NCI-H748 treated with DMSO at 0.1 percent for 48 hours (cell line): ENCODE results near the gene CD99L2.

ENCODE experiments used
- DNase-seq: peaks from one replicate; lab custom pipeline; 2025; lab: John Stamatoyannopoulos, UW

Gene CD99L2, protein sequence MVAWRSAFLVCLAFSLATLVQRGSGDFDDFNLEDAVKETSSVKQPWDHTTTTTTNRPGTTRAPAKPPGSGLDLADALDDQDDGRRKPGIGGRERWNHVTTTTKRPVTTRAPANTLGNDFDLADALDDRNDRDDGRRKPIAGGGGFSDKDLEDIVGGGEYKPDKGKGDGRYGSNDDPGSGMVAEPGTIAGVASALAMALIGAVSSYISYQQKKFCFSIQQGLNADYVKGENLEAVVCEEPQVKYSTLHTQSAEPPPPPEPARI

DNA sequence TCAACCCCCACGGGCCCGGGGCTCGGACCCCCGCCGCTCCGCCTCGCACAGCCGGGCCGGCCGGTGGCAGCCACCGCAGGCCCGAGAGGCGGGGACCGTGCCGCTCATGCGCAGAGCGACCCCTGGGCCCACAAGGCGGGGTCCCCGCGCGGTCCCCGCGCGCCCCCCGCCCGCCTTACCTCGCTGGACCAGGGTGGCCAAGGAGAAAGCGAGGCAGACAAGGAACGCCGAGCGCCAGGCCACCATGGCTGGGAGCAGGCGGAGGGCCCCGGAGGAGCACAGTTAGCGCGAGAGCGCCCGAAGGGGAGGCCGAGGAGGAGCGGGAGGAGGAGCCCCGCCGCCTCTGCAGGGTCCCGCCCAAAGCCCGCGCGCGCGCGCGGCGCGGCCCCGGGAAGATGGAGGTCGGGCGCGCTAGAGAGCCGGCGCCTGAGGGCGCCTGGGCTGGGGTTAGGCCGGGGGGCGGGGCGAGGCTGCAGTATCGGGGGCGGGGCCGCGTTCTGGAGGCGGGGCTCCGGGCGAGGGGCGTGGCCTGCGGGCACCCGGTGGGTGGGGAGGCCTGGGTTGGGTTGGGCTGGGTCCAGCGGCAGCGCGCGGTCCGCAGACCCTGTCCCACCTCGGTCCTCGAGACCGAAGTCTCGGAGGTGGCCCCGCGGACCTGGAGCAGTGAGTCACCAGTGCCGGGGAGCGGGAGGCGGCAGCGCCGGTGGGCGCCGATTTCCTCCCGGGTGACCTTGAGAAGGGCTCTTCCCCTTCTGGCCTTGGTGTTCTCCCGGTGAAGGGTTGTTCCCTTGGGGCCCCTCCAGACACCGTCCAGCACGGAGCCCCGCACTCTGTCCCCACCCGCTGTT, at the start of gene CD99L2:
TSS of gene CD99L2 (minus strand) at position 326 of the 848 bp plus-strand sequence. CDS start at position 246, 80 bp downstream.
- peak; percentile 85 for DNase-seq

DNA sequence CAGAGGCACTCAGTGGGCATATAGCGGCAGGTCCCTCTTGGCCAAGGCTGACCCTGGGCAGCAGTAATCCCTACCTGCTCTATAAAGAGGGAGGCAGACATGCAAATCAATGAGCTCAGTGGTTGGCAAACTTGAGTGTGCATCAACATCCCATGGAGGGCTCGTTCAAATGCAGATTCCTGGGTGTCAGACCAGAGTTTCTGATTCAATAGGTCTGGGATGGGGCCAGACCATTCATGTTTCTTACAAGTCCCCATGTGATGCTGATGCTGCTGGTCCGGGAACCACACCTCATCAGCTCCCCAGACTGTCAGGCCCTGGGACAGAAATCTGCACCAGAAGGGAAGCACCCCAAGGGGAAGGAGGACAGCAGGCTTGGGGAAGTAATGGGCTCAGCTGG, 45.8 kb upstream of the CD99L2 start:
- no peak for DNase-seq

DNA sequence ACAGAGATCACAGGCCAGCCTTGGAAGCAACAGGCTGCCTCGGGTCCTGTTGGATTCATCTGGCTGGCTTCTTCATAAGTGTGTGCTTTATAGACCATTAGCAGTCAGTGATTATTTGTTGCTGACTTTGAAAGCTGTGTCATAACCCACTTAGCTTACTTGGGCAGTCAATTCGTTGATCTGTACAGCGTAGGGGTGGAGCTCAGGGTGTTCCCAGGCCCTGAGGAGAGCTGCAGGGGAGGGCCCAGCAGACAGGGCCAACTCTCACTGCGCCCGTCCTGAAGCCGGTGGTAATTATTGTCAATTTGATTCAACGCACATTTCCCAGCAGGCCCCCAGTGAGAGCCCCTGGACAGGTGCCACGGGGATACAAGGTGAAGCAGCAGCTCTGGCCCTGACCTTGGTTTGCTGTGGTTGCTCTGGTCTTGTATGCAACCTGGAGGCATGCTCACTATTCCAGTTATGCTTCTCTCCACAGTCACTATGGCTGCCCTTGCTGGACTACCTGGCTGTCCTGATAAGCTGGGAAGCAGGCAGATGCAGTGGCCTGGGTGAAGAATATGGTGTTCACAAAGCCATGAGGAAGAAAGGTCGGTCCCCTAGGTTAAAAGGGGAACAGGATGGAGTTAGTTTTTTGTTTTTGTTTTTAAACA, 44.6 kb upstream of the CD99L2 start:
- no peak for DNase-seq

DNA sequence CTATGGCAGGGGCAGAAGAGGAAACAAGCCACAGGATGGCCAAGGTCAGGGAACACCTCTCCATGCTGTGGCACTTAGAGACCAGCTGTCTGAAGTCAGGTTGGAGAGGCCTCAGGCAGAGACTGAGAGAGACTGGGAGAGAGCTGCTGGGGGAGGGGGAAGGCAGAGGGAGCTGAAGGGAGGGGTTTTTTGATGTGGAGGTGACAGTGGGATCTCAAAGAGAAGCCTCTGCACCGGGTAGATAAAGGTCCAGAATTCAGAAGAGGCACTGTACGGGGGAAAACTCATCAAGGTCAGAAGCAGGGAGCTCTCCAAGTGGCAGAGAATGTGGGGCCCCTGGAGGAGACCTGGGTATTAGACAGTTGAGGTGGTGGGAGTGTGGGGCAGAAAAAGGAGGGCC, 43.1 kb upstream of the CD99L2 start:
- DNase-seq: no peak

DNA sequence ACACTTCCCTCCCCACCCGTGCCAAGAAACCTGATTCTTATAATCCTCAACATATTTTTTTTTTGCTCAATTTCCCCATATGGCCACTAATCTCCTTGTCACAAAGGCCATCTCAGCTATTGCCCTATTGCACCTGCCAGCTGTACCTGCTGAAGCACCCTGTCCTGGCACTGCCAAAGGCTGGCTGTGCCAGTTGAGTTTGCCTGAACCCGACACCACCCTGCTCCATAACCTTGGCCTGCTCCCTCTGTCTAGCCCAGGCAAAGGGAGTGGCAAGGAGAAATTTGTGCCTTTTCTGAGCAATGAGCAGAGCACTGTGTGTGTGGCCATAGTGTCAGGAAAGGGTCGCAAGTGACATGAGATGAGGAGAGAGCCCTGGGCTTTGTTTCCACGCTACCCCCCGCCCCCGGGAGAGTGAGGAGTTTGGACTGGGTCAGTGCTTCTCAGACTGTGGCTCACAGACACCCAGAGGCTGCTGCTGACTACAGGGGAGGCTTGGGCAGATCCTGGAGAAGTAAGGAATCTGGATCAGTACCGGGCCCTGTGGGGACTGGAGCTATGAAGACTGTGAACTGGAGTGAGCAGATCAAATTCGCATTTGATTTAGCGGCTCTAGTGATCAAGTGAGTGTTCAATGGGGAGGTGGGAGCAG, 42.5 kb upstream of the CD99L2 start:
- no peak for DNase-seq

DNA sequence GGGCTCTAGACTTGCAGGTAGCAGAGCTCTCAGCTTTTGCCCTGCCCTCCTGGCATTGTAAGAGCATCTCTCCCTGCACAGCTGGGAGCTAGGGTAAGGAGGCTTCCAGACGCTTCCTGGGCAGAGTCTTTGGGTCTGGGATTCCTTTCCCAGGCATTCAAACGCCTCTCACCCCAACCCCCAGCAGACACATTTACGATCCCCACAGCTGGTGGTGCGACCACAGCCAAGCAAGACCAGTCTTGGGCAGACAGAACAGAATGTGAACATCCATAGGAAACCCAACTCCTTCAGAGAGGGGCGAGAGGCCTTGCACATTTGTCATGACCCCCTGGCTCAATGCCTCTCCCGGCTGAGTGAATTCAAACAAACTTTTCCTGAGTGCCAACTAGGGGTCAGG, 38.1 kb upstream of the CD99L2 start:
- no peak for DNase-seq

DNA sequence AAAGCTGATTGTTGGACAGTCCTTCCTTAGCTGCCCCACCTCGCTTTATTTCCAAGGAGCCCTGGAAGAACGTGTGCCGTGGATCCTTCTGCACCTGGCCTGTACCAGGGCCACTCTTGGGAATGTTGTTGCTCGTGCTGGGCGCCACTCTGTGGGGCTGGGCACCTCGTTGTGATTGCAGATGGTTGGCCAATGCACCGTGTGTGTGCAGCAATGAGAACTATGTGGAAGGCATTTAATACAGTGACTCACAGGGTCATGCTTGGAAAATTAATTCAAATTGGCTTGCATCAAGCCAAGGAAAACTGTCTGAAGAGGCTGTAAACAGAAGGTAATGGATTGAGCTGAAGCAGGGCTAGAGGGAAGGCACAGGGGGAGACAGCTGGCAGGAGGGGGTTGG, 37.0 kb upstream of the CD99L2 start:
- DNase-seq: no peak

DNA sequence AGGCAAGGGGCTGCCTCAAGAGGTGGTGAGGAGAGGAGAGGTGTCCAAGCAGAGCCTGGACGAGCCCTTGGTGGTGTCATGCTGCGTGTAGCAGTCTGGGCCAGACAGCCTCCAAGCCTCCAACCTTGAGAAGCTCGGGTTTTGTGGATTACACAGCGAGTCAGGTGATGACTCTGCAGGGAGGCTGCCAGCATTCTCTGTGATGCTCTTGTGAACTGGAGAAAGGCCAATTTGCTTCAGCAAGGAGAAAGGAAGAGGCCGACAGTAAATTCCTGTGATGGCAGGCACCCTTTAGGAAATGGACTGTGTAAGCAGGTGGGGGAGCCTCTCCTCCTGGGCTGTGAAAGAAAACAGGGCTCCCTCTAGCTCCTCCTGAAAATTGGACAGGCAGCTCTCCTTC, 36.0 kb upstream of the CD99L2 start:
- DNase-seq: no peak

DNA sequence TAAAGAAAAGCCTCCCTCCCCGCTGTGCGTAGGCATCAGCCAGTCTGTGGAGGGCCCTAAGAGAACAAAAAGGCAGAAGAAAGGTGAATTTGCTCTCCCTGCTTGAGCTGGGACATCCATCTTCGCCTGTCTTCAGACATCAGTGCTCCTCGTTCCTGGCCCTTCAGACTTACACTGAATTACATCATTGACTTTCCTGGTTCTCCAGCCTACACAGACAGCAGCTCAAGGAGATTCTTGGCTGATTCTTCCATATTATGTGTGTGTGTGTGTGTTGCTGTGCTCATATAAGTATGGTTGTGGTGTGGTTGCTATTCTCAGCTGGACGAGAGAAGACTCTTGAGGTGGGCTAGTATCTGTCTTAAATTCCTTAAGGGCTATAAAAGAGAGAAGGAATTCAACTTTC, 35.5 kb upstream of the CD99L2 start:
- no peak for DNase-seq

DNA sequence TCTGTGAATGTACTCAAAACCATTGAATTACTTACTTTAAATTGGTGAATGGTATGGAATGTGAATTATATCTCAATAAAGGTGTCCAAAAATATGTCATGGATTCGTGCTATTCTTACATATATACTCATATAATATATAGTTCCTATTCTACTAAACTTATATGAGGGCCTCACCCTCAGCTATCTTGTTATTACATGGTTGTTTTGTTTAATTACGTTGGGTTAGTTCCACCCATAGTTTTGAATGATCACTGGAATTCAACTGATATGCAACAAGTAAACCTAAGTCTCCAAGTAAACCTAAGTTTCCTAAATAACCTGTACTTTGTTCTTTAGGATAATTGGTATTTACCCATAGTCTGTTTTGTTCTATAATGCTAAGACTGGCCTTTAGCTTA, 30.6 kb upstream of the CD99L2 start:
- DNase-seq: no peak

DNA sequence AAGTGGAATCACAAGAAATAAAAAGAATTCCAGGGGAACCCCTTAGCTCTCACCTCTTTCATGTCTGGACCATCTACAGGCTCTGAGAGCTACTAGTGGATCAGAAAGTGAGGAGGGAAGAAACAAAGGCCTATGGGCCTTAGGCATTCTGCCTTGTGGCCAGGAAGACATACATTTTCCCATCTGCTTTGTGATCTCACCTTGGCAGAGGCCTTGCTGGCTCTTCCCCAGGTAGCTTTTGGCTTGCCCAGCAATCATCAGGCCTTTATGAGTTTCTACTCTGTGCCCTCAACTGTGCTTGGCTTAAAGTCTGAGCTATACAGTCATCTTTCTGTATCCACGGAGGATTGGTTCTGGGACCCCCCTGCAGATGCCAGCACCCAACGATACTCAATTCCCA, 28.3 kb upstream of the CD99L2 start:
- no peak for DNase-seq

DNA sequence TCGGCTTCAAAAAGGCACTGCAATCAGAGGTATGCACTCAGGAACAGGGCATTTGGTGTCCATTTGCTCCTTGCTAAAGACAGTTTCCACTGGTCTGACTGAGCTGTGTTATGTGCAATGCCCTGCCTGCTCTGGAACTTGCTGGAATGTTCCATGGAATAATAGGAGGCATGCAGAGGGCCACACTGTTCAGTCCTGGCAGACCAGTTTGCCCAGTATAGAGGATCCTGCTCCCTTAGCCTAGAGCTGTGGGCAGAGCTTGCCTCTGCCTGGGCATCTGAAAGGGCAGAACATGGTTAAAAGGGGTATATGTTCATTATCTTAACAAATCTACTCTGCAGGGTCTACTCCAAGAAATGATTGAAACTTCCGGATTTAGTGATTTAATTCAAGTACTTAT, 27.8 kb upstream of the CD99L2 start:
- DNase-seq: no peak

DNA sequence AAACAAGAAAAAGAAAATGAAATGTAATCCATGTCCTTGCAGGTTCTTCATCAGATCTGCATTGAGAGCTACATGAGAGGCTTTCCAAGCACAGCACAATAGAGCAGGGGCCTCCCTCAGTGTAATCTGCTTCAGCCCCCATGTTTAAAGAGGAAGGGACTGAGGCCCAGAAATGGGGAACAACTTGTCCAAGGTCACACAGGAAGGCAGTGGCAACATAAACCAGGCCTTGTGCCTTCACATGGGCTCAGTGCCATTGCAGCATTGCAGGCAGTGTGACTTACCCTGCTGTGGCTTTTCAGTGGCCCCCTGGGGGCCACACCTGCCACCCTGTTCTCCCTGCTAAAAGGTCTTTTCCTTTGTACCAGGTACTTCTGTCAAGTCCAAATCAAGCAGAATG, 20.9 kb upstream of the CD99L2 start:
- no peak for DNase-seq

DNA sequence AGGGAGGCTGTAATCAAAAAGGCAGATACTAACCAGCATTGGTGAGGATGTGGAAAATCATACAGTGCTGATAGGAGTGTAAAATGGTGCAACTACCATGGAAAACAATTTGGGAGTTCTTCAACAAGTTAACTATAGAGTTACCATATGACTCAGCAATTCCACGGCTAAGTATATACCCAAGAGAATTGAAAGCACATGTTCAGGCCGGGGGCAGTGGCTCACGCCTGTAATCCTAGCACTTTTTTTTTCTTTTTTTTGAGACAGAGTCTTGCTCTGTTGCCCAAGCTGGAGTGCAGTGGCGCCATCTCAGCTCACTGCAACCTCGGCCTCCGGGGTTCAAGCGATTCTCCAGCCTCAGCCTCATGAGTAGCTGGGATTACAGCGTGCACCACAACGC, 15.0 kb upstream of the CD99L2 start:
- DNase-seq: no peak

DNA sequence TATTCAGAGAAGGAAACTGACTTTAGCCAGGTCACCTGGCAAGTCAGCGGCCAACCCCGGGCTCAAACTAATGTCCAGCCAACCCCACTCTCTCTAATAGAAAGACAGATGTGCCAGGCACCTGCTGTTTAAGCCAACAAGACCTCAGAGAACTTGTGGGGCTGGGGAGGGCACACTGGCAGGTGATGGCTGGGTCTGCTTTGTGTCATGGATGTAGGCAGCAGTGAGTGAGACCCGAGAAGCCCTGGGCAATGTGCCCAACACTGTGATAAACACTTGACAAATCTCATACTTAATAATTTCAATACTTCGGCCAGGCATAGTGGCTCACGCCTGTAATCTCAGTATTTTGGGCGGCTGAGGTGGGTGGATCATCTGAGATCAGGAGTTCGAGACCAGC, 9.0 kb upstream of the CD99L2 start:
- no peak for DNase-seq

DNA sequence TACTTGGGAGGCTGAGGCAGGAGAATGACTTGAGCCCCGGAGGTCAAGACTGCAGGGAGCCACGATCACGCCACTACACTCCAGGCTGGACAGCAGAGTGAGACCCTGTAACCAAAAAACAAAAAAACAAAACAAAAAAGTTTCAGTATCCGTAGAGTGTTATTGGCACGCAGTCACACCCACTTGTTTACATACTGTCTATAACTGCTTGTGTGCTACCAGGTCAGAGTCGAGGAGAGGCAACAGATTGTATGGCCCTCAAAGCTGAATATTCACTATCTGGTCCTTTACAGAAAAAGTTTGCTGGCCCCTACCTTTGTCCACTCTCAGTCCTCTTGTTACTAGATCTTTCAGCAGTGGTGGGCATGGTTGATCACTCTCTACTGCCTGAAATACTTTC, 8.2 kb upstream of the CD99L2 start:
- no peak for DNase-seq

DNA sequence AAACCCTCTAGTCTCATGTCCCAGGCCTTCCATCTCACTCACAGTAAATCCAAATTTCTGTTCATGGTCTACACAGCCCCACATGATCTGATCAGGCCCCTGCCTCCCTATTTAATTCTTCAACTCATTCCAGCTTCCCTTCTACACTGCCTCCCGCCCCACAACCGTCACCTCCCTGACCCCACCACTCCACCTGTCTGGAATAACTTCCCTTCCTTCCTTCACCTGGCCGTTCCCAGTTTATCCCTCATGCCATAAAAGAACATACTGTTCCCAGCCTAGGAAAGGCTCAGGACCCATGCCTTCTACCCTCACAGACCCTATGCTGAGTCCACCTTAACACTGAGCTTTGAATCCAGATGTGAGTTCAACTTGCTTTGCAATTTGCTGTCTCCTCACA, 6.8 kb upstream of the CD99L2 start:
- no peak for DNase-seq

DNA sequence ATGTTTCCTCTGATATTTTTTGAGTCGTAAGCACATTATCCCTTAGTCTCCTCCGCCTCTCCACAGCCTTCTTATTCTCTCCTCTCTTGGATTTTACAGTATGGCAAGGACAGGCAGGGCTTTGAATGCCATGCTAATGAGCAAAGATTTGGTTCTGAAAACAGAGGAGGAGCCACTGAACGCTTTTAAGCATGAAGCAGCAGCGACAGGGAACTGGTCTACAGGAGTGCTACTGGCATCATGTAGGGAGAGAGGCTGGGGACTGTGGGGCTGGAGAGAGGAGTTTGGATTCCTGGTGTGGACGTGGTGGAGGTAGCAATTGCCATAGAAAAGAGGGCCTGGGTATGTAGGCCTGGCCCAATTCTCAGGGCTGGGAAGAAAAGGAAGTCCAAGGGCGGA, 4.6 kb upstream of the CD99L2 start:
- no peak for DNase-seq

DNA sequence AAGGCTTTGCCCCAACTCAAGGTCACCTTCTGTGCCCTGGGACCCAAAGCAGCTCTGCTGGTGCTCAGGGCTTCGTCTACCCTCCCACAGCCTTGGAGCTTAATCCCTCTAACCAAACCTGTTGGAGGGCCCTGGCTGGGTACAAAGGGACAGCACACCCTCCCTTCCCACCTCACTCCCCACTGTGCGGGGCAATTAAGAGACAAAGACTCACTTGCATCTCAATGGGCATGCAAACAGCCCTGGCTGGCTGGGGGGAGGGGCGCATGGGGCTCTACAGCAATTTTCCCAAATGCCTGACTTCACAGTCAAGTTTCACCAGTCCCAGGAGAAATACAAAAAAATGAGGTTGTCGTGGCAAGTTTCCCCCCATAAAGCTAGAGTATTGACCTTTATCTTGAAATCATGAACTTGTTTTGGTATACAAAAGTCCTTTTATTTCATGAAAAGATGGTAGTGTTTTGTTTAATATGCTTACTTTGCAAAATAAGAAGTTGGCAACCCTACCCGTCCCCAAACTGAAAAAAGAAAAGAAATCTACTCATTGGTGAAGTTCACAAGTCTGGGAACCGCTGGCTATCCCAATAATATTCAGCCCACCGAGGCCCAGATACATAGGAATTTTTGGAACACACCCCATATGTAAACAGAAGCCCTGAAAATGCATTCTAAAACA, 4.1 kb upstream of the CD99L2 start:
- peak; percentile 10 for DNase-seq

DNA sequence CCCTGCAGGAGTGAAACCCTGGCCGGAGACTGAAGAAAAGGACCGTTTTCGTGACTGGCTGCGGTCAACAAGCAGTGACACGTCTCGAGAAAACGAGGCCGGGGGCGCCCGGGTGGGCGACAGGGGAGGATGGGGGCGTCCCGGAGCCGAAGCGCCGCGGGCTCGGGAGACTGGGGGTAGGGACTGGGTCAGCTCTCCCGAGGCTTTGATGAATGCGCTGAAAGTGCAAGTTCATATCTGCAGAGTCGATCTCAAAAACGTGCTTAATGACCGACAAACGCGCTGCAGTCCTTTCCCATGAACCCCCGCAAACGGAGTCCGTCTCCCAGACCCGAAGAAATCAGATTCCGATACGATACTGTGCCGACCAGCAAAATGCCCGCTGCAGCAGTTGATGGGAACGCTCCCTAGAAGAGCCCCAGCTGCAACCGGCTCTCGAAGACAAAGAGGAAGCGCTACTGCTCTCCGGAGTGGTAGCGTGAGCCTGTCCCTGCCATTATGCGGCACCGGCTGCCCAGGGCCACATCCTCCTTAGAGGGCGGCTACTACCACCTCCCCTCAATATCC, 806 bp upstream of the CD99L2 start:
- DNase-seq: peak; percentile 45

DNA sequence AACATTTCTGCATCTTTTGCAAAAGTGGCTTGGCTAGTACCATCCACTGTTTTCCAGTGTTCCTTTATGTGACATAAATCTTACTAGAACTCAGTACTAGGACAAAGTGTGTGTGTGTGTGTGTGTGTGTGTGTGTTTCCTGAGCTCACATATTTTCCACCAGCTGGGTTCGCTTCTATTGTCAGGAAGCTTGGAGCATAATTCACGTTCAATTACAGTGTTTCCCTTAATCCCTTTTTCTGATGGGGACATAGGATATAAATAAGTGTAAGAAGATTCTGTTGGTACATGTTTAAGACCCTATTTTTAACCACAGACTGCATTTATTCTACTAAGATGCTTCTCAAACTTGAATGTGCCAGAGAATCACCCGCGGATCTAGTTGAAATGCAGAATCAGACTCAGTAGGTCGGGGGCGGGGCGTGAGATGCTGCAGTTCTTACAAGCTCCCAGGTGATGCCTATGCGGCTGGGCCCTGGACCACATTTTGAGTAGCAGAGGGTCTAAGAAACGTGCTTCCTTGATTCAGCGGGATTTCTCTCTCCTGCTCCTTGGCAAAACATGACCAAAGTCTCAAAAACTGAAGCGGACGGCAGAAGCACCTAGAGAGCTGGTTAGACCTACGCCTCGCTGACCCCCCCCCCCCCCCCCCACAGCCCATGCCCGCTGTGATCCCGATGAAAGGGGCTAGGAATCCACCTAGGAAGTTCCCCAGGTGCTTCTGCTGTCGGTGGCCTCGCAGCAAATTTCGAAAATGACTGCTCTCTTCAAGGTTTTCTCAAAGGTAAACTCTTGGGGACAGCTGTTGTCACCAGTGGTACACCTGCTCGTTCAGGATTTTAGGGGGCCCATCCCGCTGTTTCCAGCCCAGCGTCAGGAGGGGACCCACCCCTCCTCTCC, 797 bp downstream of the CD99L2 start:
- DNase-seq: peak; percentile 50
